MM.1S (cell line): ENCODE results near the gene LAMA3.

Experiments used
- DNase-seq: peaks from one replicate; pipeline ENCODE4 v3.0.0-alpha.2; 2015
- H2AFZ ChIP-seq: fragments of 300-600 bp; sonication (generic); 2 replicates; pipeline ENCODE4 v1.6.0; 2016; ENCODE audit warnings: antibody characterized with exemption, low read length
- H3F3A ChIP-seq: fragments of 300-600 bp; sonication (generic); 2 replicates; pipeline ENCODE4 v1.6.1; 2016; ENCODE audit warnings: mild to moderate bottlenecking, antibody characterized with exemption, low read length, moderate library complexity, mixed read lengths; ENCODE audit not compliant: insufficient read depth
- H3K27ac ChIP-seq: fragments of 300-600 bp; sonication (generic); 2 replicates; pipeline ENCODE4 v1.5.1; 2016; ENCODE audit warnings: mild to moderate bottlenecking, low read length
- H3K27me3 ChIP-seq: fragments of 300-600 bp; sonication (generic); replicated peaks from 2 replicates; pipeline ENCODE4 v1.6.0; 2016; ENCODE audit warnings: low read length; ENCODE audit not compliant: insufficient read depth
- H3K36me3 ChIP-seq: fragments of 300-600 bp; sonication (generic); replicated peaks from 2 replicates; pipeline ENCODE4 v1.6.1; 2016; ENCODE audit warnings: mild to moderate bottlenecking, low read length, mixed read lengths; ENCODE audit not compliant: insufficient read depth
- H3K4me1 ChIP-seq: fragments of 300-600 bp; sonication (generic); 2 replicates; pipeline ENCODE4 v1.6.1; 2016; ENCODE audit warnings: low read length, mixed read lengths
- H3K4me2 ChIP-seq: fragments of 300-600 bp; sonication (generic); 2 replicates; pipeline ENCODE4 v1.6.0; 2016; ENCODE audit warnings: low read depth, low read length
- H3K4me3 ChIP-seq: fragments of 300-600 bp; sonication (generic); 2 replicates; pipeline ENCODE4 v1.5.1; 2016; ENCODE audit warnings: low read length, mixed read lengths
- H3K79me2 ChIP-seq: fragments of 300-600 bp; sonication (generic); 2 replicates; pipeline ENCODE4 v1.6.1; 2016; ENCODE audit warnings: mixed run types, low read length, mixed read lengths
- H3K9ac ChIP-seq: fragments of 300-600 bp; sonication (generic); 2 replicates; pipeline ENCODE4 v1.6.1; 2016; ENCODE audit warnings: low read length, mixed read lengths
- H3K9me2 ChIP-seq: fragments of 300-600 bp; sonication (generic); replicated peaks from 2 replicates; pipeline ENCODE4 v1.6.1; 2016; ENCODE audit warnings: mild to moderate bottlenecking, low read length, mixed read lengths; ENCODE audit not compliant: insufficient read depth
- H3K9me3 ChIP-seq: fragments of 300-600 bp; sonication (generic); replicated peaks from 2 replicates; pipeline ENCODE4 v1.6.1; 2016; ENCODE audit warnings: mild to moderate bottlenecking, low read length, mixed read lengths; ENCODE audit not compliant: insufficient read depth
- H4K20me1 ChIP-seq: fragments of 300-600 bp; sonication (generic); 2 replicates; pipeline ENCODE4 v1.6.1; 2016; ENCODE audit warnings: mild to moderate bottlenecking, low read length, moderate library complexity, mixed read lengths; ENCODE audit not compliant: insufficient read depth
- EZH2 ChIP-seq: fragments of 300-600 bp; sonication (generic); optimal IDR thresholded peaks from 2 replicates; pipeline ENCODE3; 2017; ENCODE audit warnings: low read depth, mild to moderate bottlenecking, antibody characterized with exemption, low read length, mixed read lengths
- EZH2phosphoT487 ChIP-seq: fragments of 300-600 bp; sonication (generic); IDR thresholded peaks from 2 replicates; pipeline ENCODE4 v1.6.1; 2018; ENCODE audit warnings: antibody characterized with exemption, low read length
- TF ChIP-seq, protein P1 (sequence below): fragments of 300-600 bp; sonication (generic); IDR thresholded peaks from 2 replicates; pipeline ENCODE4 v1.5.1; 2016; ENCODE audit warnings: antibody characterized with exemption, low read length, mixed read lengths

Gene LAMA3

DNA sequence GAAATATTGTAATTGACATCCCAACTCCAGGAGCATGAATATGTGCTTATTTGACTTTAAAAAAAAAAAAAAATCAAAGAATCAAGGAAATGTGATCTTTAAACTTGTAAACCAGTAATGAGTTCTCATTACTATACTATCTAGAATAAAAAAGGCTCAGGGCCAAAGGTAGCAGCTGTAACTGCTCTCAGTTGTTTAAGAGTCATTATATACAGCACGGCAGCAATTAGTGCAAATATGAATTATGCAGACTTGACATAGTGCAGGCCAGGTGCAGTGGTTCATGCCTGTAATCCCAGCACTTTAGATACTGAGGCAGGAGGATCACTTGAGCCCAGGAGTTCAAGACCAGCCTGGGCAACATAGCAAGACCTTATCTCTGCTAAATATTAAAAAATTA, 199.6 kb downstream of the LAMA3 start:
- Histone ChIP-seq H3K9me3 (no peaks in the 10 kb centered on the region), H3K9ac (no peak overlapping the region), H3F3A (no peaks in the 10 kb centered on the region), H3K27me3 (no peaks in the 10 kb centered on the region), H3K9me2 (no peaks in the 10 kb centered on the region), H3K79me2 (no peaks in the 10 kb centered on the region), H2AFZ (no peak overlapping the region), H3K4me1 (no peaks in the 10 kb centered on the region), H3K4me3 (no peak overlapping the region), H3K27ac (no peak overlapping the region), H4K20me1 (no peaks in the 10 kb centered on the region), H3K4me2 (no peak overlapping the region), H3K36me3 (no peaks in the 10 kb centered on the region)
- no peak for DNase-seq
- no peak for TF ChIP-seq EZH2phosphoT487
- TF ChIP-seq, protein P1, sequence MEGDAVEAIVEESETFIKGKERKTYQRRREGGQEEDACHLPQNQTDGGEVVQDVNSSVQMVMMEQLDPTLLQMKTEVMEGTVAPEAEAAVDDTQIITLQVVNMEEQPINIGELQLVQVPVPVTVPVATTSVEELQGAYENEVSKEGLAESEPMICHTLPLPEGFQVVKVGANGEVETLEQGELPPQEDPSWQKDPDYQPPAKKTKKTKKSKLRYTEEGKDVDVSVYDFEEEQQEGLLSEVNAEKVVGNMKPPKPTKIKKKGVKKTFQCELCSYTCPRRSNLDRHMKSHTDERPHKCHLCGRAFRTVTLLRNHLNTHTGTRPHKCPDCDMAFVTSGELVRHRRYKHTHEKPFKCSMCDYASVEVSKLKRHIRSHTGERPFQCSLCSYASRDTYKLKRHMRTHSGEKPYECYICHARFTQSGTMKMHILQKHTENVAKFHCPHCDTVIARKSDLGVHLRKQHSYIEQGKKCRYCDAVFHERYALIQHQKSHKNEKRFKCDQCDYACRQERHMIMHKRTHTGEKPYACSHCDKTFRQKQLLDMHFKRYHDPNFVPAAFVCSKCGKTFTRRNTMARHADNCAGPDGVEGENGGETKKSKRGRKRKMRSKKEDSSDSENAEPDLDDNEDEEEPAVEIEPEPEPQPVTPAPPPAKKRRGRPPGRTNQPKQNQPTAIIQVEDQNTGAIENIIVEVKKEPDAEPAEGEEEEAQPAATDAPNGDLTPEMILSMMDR = no peak
- no peak for TF ChIP-seq EZH2

DNA sequence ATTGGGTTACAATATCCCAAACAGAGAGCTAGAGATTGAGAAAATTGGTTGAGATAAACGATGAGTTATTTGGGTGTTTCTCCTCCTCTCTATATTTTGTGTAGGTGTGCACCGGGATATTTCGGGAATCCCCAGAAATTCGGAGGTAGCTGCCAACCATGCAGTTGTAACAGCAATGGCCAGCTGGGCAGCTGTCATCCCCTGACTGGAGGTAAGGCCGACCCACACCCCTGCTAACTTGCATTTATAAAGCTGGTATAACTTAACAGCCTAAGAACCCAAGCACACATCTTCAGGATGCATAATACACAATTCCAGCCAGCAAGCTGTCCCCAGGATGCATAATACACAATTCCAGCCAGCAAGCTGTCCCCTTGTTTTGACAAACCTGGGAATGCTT, 200.7 kb downstream of the LAMA3 start:
- no peak overlapping the region for H3K4me2 ChIP-seq
- TF ChIP-seq EZH2phosphoT487 (no peak), EZH2 (no peak)
- TF ChIP-seq, protein P1 = no peak
- no peaks in the 10 kb centered on the region for H3K9me2 ChIP-seq
- no peaks in the 10 kb centered on the region for H3K36me3 ChIP-seq
- H3K9me3 ChIP-seq = no peaks in the 10 kb centered on the region
- no peak overlapping the region for H3K27ac ChIP-seq
- no peaks in the 10 kb centered on the region for H3K4me1 ChIP-seq
- DNase-seq = no peak
- H4K20me1 ChIP-seq = no peaks in the 10 kb centered on the region
- no peaks in the 10 kb centered on the region for H3F3A ChIP-seq
- H3K79me2 ChIP-seq = no peaks in the 10 kb centered on the region
- H2AFZ ChIP-seq = no peak overlapping the region
- no peaks in the 10 kb centered on the region for H3K27me3 ChIP-seq
- H3K4me3 ChIP-seq = no peak overlapping the region
- H3K9ac ChIP-seq = no peak overlapping the region

DNA sequence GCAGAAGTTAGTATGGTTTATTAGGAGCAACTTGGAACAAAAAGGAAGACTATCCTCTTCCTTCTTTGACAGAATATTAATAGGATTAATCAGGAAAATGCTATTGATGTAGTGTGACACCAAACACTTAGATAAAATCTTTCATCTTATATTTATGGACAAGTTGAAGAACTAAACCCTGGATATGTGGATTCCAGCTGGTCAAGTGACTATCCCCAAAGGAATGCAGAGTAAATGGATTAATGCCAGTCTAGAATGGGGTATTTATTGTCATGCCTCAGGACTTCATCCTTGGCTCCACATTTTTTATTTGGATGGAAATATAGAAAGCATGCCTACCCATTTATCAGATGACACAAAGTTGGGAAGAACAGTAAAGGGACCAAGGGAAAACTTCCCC, 201.3 kb downstream of the LAMA3 start:
- no peak for DNase-seq
- no peak overlapping the region for H3K27ac ChIP-seq

More for the DNA sequence above, 201.3 kb downstream of the LAMA3 start:
- no peak overlapping the region for H3K4me2 ChIP-seq
- no peaks in the 10 kb centered on the region for H3K79me2 ChIP-seq
- TF ChIP-seq EZH2 = no peak
- TF ChIP-seq, protein P1 = no peak
- TF ChIP-seq EZH2phosphoT487 = no peak
- H4K20me1 ChIP-seq = no peaks in the 10 kb centered on the region
- no peaks in the 10 kb centered on the region for H3K9me3 ChIP-seq
- H3F3A ChIP-seq = no peaks in the 10 kb centered on the region
- H3K36me3 ChIP-seq = no peaks in the 10 kb centered on the region
- H3K4me1 ChIP-seq = no peaks in the 10 kb centered on the region
- no peak overlapping the region for H3K4me3 ChIP-seq
- no peak overlapping the region for H3K9ac ChIP-seq
- no peaks in the 10 kb centered on the region for H3K27me3 ChIP-seq
- H2AFZ ChIP-seq = no peak overlapping the region
- no peaks in the 10 kb centered on the region for H3K9me2 ChIP-seq
